ENCODE measurements around the gene ZNF133. TPM values are rescaled to one million over a fixed set of nuclear protein-coding genes. Genes with fewer than 3 reads are reported as not detected.

Gene ZNF133
- polyA plus RNA-seq, 1 donor = 22.1 TPM

GRCh38 chr20:18279242-18279641 lies 9.1 kb upstream of the ZNF133 start:
- Histone ChIP-seq H3K4me3 (ENCODE audit: low read length) (no peak overlapping the region), H3K36me3 (ENCODE audit: control insufficient read depth, insufficient read depth, low read length) (no peaks in the 10 kb centered on the region), H3K9me3 (ENCODE audit: control insufficient read depth, low read depth, low read length) (no peaks in the 10 kb centered on the region), H3K4me1 (ENCODE audit: control insufficient read depth, insufficient read depth, low read length) (no peaks in the 10 kb centered on the region), H3K27ac (ENCODE audit: low read length) (no peak overlapping the region), H3K27me3 (ENCODE audit: control insufficient read depth, insufficient read depth, low read length) (peaks cover 12% of the 10 kb centered on the region)
- no CpG with 5 or more reads among the region's 2 CpGs for WGBS (ENCODE audit: insufficient coverage, low lambda C conversion rate)
- no peak for DNase-seq

GRCh38 chr20:18284805-18285533 lies 3.4 kb upstream of the ZNF133 start:
- DNase-seq = no peak
- WGBS (ENCODE audit: insufficient coverage, low lambda C conversion rate) = 83% methylated on average over 2 of the region's 3 CpGs
- H3K9me3 ChIP-seq (ENCODE audit: control insufficient read depth, low read depth, low read length) = peaks cover 9% of the 10 kb centered on the region

GRCh38 chr20:18287546-18287914 lies 797 bp upstream of the ZNF133 start:
- H3K36me3 ChIP-seq (ENCODE audit: control insufficient read depth, insufficient read depth, low read length) = peaks cover 14% of the 10 kb centered on the region
- peaks cover 6% of the 10 kb centered on the region for H3K4me1 ChIP-seq (ENCODE audit: control insufficient read depth, insufficient read depth, low read length)
- H3K27me3 ChIP-seq (ENCODE audit: control insufficient read depth, insufficient read depth, low read length) = peaks cover 10% of the 10 kb centered on the region
- peak overlapping the region; percentile 73 for H3K4me3 ChIP-seq (ENCODE audit: low read length)
- WGBS (ENCODE audit: insufficient coverage, low lambda C conversion rate) = 0% methylated on average over 1 of the region's 11 CpGs
- peak overlapping the region; percentile 77 for H3K27ac ChIP-seq (ENCODE audit: low read length)
- no peak for DNase-seq
- peaks cover 9% of the 10 kb centered on the region for H3K9me3 ChIP-seq (ENCODE audit: control insufficient read depth, low read depth, low read length)

More at GRCh38 chr20:18284805-18285533, 3.4 kb upstream of the ZNF133 start:
- peaks cover 13% of the 10 kb centered on the region for H3K27me3 ChIP-seq (ENCODE audit: control insufficient read depth, insufficient read depth, low read length)
- H3K36me3 ChIP-seq (ENCODE audit: control insufficient read depth, insufficient read depth, low read length) = no peaks in the 10 kb centered on the region
- H3K27ac ChIP-seq (ENCODE audit: low read length) = no peak overlapping the region
- no peak overlapping the region for H3K4me3 ChIP-seq (ENCODE audit: low read length)
- peaks cover 5% of the 10 kb centered on the region for H3K4me1 ChIP-seq (ENCODE audit: control insufficient read depth, insufficient read depth, low read length)

GRCh38 chr20:18288749-18289267 lies 481 bp downstream of the ZNF133 start:
- peaks cover 22% of the 10 kb centered on the region for H3K36me3 ChIP-seq (ENCODE audit: control insufficient read depth, insufficient read depth, low read length)
- no CpG with 5 or more reads among the region's 19 CpGs for WGBS (ENCODE audit: insufficient coverage, low lambda C conversion rate)
- peak overlapping the region; percentile 73 for H3K4me3 ChIP-seq (ENCODE audit: low read length)
- no peak for DNase-seq
- H3K9me3 ChIP-seq (ENCODE audit: control insufficient read depth, low read depth, low read length) = peaks cover 9% of the 10 kb centered on the region
- H3K4me1 ChIP-seq (ENCODE audit: control insufficient read depth, insufficient read depth, low read length) = peaks cover 6% of the 10 kb centered on the region
- peak overlapping the region; percentile 77 for H3K27ac ChIP-seq (ENCODE audit: low read length)
- H3K27me3 ChIP-seq (ENCODE audit: control insufficient read depth, insufficient read depth, low read length) = peaks cover 4% of the 10 kb centered on the region

- peaks cover 6% of the 10 kb centered on the region for H3K4me1 ChIP-seq (ENCODE audit: control insufficient read depth, insufficient read depth, low read length)
- peaks cover 22% of the 10 kb centered on the region for H3K36me3 ChIP-seq (ENCODE audit: control insufficient read depth, insufficient read depth, low read length)
- H3K4me3 ChIP-seq (ENCODE audit: low read length) = peak overlapping the region; percentile 73
- H3K27me3 ChIP-seq (ENCODE audit: control insufficient read depth, insufficient read depth, low read length) = peaks cover 2% of the 10 kb centered on the region
- peaks cover 9% of the 10 kb centered on the region for H3K9me3 ChIP-seq (ENCODE audit: control insufficient read depth, low read depth, low read length)
- no peak for DNase-seq
- H3K27ac ChIP-seq (ENCODE audit: low read length) = no peak overlapping the region
- WGBS (ENCODE audit: insufficient coverage, low lambda C conversion rate) = no CpG with 5 or more reads among the region's 6 CpGs
These were observed 979 bp downstream of the ZNF133 start for GRCh38 chr20:18289306-18289705.

GRCh38 chr20:18299364-18299763 lies 11.0 kb downstream of the ZNF133 start:
- peaks cover 16% of the 10 kb centered on the region for H3K36me3 ChIP-seq (ENCODE audit: control insufficient read depth, insufficient read depth, low read length)
- H3K27me3 ChIP-seq (ENCODE audit: control insufficient read depth, insufficient read depth, low read length) = no peaks in the 10 kb centered on the region
- H3K4me3 ChIP-seq (ENCODE audit: low read length) = no peak overlapping the region
- no peak for DNase-seq
- peaks cover 24% of the 10 kb centered on the region for H3K9me3 ChIP-seq (ENCODE audit: control insufficient read depth, low read depth, low read length)
- WGBS (ENCODE audit: insufficient coverage, low lambda C conversion rate) = 100% methylated on average over 2 of the region's 3 CpGs
- no peaks in the 10 kb centered on the region for H3K4me1 ChIP-seq (ENCODE audit: control insufficient read depth, insufficient read depth, low read length)
- H3K27ac ChIP-seq (ENCODE audit: low read length) = no peak overlapping the region

GRCh38 chr20:18304618-18305017 lies 16.3 kb downstream of the ZNF133 start:
- no peak for DNase-seq
- Histone ChIP-seq H3K9me3 (ENCODE audit: control insufficient read depth, low read depth, low read length) (peaks cover 4% of the 10 kb centered on the region), H3K4me3 (ENCODE audit: low read length) (no peak overlapping the region), H3K36me3 (ENCODE audit: control insufficient read depth, insufficient read depth, low read length) (peaks cover 24% of the 10 kb centered on the region), H3K4me1 (ENCODE audit: control insufficient read depth, insufficient read depth, low read length) (no peaks in the 10 kb centered on the region), H3K27me3 (ENCODE audit: control insufficient read depth, insufficient read depth, low read length) (no peaks in the 10 kb centered on the region), H3K27ac (ENCODE audit: low read length) (no peak overlapping the region)
- WGBS (ENCODE audit: insufficient coverage, low lambda C conversion rate) = no CpG with 5 or more reads among the region's 1 CpG

- H3K9me3 ChIP-seq (ENCODE audit: control insufficient read depth, low read depth, low read length) = no peaks in the 10 kb centered on the region
- no peaks in the 10 kb centered on the region for H3K27me3 ChIP-seq (ENCODE audit: control insufficient read depth, insufficient read depth, low read length)
- H3K27ac ChIP-seq (ENCODE audit: low read length) = no peak overlapping the region
- no peak overlapping the region for H3K4me3 ChIP-seq (ENCODE audit: low read length)
- H3K36me3 ChIP-seq (ENCODE audit: control insufficient read depth, insufficient read depth, low read length) = peaks cover 25% of the 10 kb centered on the region
- DNase-seq = no peak
- H3K4me1 ChIP-seq (ENCODE audit: control insufficient read depth, insufficient read depth, low read length) = no peaks in the 10 kb centered on the region
- WGBS (ENCODE audit: insufficient coverage, low lambda C conversion rate) = 92% methylated on average over 3 of the region's 3 CpGs
These were observed 19.0 kb downstream of the ZNF133 start for GRCh38 chr20:18307301-18307700.

- no peak overlapping the region for H3K27ac ChIP-seq (ENCODE audit: low read length)
- no peaks in the 10 kb centered on the region for H3K9me3 ChIP-seq (ENCODE audit: control insufficient read depth, low read depth, low read length)
- H3K4me1 ChIP-seq (ENCODE audit: control insufficient read depth, insufficient read depth, low read length) = no peaks in the 10 kb centered on the region
- WGBS (ENCODE audit: insufficient coverage, low lambda C conversion rate) = 83% methylated on average over 3 of the region's 5 CpGs
- no peak for DNase-seq
- H3K36me3 ChIP-seq (ENCODE audit: control insufficient read depth, insufficient read depth, low read length) = peaks cover 32% of the 10 kb centered on the region
- no peak overlapping the region for H3K4me3 ChIP-seq (ENCODE audit: low read length)
- no peaks in the 10 kb centered on the region for H3K27me3 ChIP-seq (ENCODE audit: control insufficient read depth, insufficient read depth, low read length)
These were observed 21.7 kb downstream of the ZNF133 start for GRCh38 chr20:18310051-18310450.

GRCh38 chr20:18310592-18310991 lies 22.3 kb downstream of the ZNF133 start:
- Histone ChIP-seq H3K36me3 (ENCODE audit: control insufficient read depth, insufficient read depth, low read length) (peaks cover 34% of the 10 kb centered on the region), H3K27me3 (ENCODE audit: control insufficient read depth, insufficient read depth, low read length) (no peaks in the 10 kb centered on the region), H3K27ac (ENCODE audit: low read length) (no peak overlapping the region), H3K9me3 (ENCODE audit: control insufficient read depth, low read depth, low read length) (no peaks in the 10 kb centered on the region), H3K4me1 (ENCODE audit: control insufficient read depth, insufficient read depth, low read length) (no peaks in the 10 kb centered on the region), H3K4me3 (ENCODE audit: low read length) (no peak overlapping the region)
- DNase-seq = no peak

- no peak for DNase-seq
- H3K9me3 ChIP-seq (ENCODE audit: control insufficient read depth, low read depth, low read length) = no peaks in the 10 kb centered on the region
- no peaks in the 10 kb centered on the region for H3K27me3 ChIP-seq (ENCODE audit: control insufficient read depth, insufficient read depth, low read length)
- 100% methylated on average over 2 of the region's 9 CpGs for whole genome bisulfite sequencing (ENCODE audit: insufficient coverage, low lambda C conversion rate)
- H3K27ac ChIP-seq (ENCODE audit: low read length) = no peak overlapping the region
- peaks cover 43% of the 10 kb centered on the region for H3K36me3 ChIP-seq (ENCODE audit: control insufficient read depth, insufficient read depth, low read length)
- no peaks in the 10 kb centered on the region for H3K4me1 ChIP-seq (ENCODE audit: control insufficient read depth, insufficient read depth, low read length)
- no peak overlapping the region for H3K4me3 ChIP-seq (ENCODE audit: low read length)
These were observed 24.4 kb downstream of the ZNF133 start for GRCh38 chr20:18312723-18313122.
